Measurements from ENCODE around the gene MGAT5. TPM values are rescaled to one million over a fixed set of nuclear protein-coding genes. Genes with fewer than 3 reads are reported as not detected.

MGAT5 gene
- polyA plus RNA-seq, 3 donors, result 39.4 to 50.7 (median 46.8) TPM

DNA sequence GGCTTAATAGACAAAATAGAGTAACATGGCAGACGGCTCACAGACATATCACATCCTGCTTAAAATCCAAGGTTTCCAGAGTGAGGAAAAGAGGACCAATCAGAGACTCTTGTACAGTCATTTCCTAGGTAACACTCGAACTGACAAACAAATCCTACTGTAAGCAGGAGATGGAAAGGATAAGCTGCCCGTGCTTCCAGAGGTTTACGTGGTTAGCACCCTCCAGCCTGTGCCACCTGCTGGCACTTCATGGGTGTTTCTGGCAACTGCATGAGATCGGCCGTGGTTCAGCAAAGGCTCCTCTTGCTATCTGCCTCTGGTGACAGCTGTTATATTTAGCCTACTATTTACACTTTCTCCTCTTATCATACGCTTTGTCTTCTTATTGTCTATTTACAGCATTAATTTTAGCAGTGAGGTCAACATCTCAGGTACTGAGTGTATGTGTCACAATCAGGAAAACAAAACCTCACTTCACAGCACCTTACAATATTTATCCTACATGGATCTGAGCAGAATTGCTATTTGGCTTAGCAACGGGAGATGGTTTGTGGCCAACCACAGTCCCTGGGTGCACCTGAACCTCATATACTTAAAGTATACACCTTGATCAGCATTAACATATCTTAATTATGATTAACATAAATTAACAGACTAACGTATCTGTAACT is 238.0 kb downstream of the MGAT5 start:
- no peak for DNase-seq (ENCODE audit: extremely low read depth in 1 of 11, low read depth in 9 of 11, low spot score in 4 of 11)

DNA sequence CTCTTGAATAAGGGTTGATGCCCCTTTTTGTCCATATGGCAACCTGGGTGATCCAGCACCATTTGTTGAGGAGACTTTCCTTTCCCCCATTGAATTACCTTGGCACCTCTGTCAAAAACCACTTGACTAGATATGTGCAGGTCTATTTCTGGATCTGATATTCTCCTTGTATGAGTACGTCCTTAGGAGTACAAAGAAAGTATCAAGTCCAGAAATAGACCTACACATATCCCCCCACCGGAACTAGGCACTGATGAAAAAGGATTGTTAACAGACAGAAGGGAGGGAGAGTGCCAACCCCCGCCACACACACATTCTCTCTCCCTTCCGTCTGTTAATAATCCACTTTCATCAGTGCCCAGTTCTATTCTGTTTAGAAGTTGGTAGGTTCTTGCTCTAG is 239.9 kb downstream of the MGAT5 start:
- DNase-seq (ENCODE audit: extremely low read depth in 1 of 11, low read depth in 9 of 11, low spot score in 4 of 11), result no peak

DNA sequence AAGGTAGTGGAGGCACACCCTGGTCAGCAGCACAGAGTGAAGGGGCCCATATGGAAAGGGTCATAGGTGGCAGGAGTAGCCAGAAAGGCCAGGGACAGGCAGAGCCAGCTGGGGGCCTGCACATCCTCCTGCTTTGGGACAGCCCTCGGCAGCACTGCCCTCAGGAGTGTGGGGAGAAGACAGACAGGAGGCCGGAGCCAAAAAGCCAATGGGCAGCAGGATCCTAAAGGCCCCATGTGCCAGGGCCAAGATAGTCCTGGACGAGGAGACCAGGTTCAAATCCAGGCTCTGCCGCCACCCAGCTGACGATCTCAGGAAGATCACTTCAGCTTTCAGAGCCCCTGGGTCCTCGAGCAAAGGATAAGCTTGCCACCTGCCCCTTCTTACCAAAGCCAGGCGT is 244.8 kb downstream of the MGAT5 start:
- no peak for DNase-seq (ENCODE audit: extremely low read depth in 1 of 11, low read depth in 9 of 11, low spot score in 4 of 11)

DNA sequence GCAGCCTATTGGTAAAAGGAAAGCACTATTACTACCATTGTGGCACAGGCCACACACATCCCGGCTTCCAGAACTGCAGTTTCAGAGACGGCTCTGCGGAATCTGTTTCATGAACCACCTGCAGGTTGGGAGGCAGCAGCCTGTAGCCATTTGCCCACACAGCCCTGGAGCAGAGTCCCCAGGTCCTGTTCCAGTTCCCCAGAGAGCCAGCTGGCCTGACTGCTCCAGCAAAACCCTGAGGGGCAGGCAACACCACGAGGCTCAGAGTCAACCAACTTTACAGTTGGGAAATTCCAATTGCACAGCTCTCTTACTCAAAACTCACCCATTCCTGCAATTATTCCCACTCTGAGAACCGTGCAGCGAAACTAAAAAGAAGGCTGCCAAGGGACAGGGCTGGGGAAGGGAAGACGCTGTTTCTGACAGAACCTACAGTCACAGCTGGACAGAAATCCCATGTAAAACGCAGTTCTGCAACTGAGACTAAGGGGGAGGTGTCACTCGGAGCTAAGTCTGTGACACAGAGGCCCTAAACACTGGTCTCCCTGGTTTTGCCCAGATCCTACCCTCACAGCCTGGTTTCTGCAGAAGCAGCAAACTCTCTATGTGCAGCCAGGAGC is 245.5 kb downstream of the MGAT5 start:
- DNase-seq (ENCODE audit: extremely low read depth in 1 of 11, low read depth in 9 of 11, low spot score in 4 of 11), result no peak

DNA sequence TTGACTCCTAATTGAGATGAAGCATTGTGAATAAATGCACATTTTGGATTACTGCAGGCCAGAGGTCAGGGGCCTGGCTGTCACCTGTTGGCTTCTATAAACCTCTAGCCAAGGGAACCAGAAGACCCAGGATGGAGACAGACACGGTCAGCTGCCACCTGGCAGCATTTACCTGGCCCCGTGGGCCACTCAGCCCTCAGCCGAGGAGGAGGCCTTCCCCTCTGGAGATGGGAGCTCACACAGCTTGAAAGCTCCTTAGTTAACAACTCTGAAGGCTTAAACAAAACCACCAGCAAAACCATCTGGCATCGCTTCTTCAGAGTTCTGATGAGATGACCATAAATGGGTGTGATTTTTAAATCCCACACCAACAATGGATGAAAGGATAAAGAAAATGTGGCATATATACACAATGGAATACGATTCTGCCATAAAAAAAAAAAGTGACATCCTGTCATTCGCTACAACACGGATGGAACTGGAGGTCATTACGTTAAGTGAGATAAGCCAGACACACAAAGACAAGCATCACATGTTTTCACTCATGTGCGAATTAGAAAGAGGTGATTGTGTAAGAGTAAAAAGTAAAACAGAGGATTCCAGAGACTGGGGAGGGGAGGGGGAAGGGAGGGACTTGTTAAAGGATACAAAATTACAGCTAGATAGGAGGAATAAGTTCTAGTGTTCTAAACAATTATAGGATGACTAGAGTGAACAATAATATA is 246.5 kb downstream of the MGAT5 start:
- DNase-seq (ENCODE audit: extremely low read depth in 1 of 11, low read depth in 9 of 11, low spot score in 4 of 11), result no peak

DNA sequence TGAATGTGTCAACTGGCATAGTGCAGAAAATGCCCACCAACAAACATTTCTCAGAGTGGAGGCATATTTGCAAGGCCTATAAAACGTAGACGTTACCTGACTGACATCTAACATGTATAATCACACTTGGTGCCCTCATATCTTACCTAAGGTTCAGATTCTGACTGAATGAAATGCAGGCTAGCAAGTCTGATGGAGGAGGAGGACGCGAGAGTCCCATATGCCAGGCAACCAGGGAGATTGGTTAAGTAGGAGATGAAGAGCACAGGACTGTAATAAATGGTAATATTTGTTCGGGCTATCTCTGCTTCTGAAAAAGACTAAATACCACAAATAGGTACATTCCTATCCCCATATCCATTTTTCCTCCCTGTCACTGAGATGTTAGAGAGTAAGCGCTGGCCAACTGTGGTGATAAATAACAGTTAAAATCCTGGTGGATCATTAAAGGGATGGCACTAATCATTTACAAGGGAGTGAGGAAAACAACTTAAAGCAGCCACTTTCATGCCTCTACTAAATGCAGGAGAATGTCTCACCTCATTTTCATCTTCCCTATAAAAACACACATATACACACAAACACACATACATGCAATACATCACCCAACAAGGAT is 247.7 kb downstream of the MGAT5 start:
- DNase-seq (ENCODE audit: extremely low read depth in 1 of 11, low read depth in 9 of 11, low spot score in 4 of 11), result no peak

DNA sequence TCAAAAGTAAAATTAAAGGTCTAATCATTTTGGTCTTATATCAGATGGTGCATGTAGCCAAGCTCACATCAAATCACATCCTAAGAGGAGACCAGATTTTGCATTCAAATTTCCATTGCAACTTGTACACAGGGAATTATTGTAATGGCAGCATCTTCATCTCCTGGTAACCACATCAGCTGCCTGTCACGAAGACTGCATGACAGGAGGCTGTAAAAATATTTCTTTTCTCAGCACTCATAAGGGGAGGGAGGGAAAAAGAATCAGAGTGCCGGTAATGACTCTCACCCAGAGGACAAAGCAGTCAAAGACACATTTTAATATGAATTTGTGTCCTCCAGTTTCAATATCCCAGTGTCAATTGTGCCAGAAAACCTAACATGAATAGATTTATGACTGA is 248.2 kb downstream of the MGAT5 start:
- DNase-seq (ENCODE audit: extremely low read depth in 1 of 11, low read depth in 9 of 11, low spot score in 4 of 11), result no peak

All from renal cortex interstitium (tissue), 11 donors.